ENCODE results near the gene MAP3K3.

MAP3K3 gene

GRCh38 chr17:63633742-63634141 is 11.5 kb downstream of the MAP3K3 start:
- no peak for DNase-seq
- Mint-ChIP-seq H3K27ac (no peak overlapping the region), H3K9me3 (no peaks in the 10 kb centered on the region), H3K27me3 (no peaks in the 10 kb centered on the region), H3K4me1 (peaks cover 13 to 14% of the 10 kb centered on the region in 2 donors), H3K36me3 (peaks cover 20 to 24% of the 10 kb centered on the region in 2 donors), H3K4me3 (no peak overlapping the region)
- no peak for ATAC-seq (replicated peaks)

- H3K36me3 Mint-ChIP-seq = peaks cover 22 to 25% of the 10 kb centered on the region in 2 donors
- H3K27ac Mint-ChIP-seq = no peak overlapping the region
- no peaks in the 10 kb centered on the region for H3K9me3 Mint-ChIP-seq
- DNase-seq = no peak
- H3K4me1 Mint-ChIP-seq = peaks cover 13 to 14% of the 10 kb centered on the region in 2 donors
- ATAC-seq (replicated peaks) = no peak
- no peaks in the 10 kb centered on the region for H3K27me3 Mint-ChIP-seq
- H3K4me3 Mint-ChIP-seq = no peak overlapping the region
These were observed 11.9 kb downstream of the MAP3K3 start for GRCh38 chr17:63634163-63634562.

GRCh38 chr17:63634816-63635215 is 12.6 kb downstream of the MAP3K3 start:
- H3K4me3 Mint-ChIP-seq = no peak overlapping the region
- DNase-seq (no peak), ATAC-seq (replicated peaks) (no peak)
- H3K36me3 Mint-ChIP-seq = peaks cover 22 to 27% of the 10 kb centered on the region in 2 donors
- no peaks in the 10 kb centered on the region for H3K27me3 Mint-ChIP-seq
- peaks cover 13 to 14% of the 10 kb centered on the region in 2 donors for H3K4me1 Mint-ChIP-seq
- H3K27ac Mint-ChIP-seq = no peak overlapping the region
- H3K9me3 Mint-ChIP-seq = no peaks in the 10 kb centered on the region

DNA sequence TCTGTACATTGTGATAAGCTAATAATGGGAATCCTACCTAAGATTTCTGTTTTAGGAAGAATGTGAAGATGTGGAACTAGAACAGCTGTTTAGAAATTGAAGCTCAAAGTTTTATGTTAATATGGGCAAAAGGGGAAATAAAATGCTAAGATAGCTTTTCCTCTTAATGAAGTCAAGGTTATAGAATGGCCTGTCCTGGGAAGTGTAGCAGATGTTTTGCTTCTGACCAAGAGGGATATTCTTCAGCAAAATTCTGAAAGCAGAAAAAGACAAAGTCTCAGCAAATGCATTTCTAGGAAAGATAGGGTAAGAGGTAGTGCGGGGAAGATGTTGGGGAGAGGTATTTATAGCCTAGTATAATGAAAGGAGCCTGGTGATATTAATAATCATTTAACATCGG is 13.1 kb downstream of the MAP3K3 start:
- H3K4me3 Mint-ChIP-seq = no peak overlapping the region
- H3K9me3 Mint-ChIP-seq = no peaks in the 10 kb centered on the region
- DNase-seq (no peak), ATAC-seq (replicated peaks) (no peak)
- H3K27ac Mint-ChIP-seq = no peak overlapping the region
- H3K4me1 Mint-ChIP-seq = peaks cover 13 to 14% of the 10 kb centered on the region in 2 donors
- peaks cover 22 to 27% of the 10 kb centered on the region in 2 donors for H3K36me3 Mint-ChIP-seq
- no peaks in the 10 kb centered on the region for H3K27me3 Mint-ChIP-seq

GRCh38 chr17:63635787-63636186 is 13.6 kb downstream of the MAP3K3 start:
- Mint-ChIP-seq H3K27ac (no peak overlapping the region), H3K4me3 (no peak overlapping the region), H3K4me1 (peaks cover 10 to 13% of the 10 kb centered on the region in 2 donors), H3K36me3 (peaks cover 22 to 27% of the 10 kb centered on the region in 2 donors), H3K9me3 (no peaks in the 10 kb centered on the region), H3K27me3 (no peaks in the 10 kb centered on the region)
- ATAC-seq (replicated peaks) (no peak), DNase-seq (no peak)

DNA sequence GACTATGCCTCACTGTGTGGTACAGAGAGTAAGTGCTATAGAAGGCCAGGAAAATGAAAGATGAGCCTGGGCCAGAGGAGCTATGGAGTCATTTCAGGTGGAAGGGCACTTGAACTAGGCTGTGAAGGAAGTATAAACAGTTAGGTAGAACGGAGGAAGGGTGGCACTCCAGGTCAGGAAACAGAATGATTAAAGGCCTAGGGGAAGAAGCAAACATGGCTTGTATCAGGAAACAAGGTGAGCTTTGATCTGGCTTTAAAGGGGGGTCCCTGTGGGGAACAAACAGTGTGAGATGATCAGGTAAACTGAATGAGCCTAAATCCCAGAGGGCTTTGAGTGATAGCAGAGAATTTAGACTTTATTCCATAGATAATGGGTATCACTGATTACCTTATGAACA is 16.9 kb downstream of the MAP3K3 start:
- H3K36me3 Mint-ChIP-seq = peaks cover 18 to 22% of the 10 kb centered on the region in 2 donors
- no peak for ATAC-seq (replicated peaks)
- H3K4me1 Mint-ChIP-seq = peaks cover 7 to 10% of the 10 kb centered on the region in 2 donors
- H3K9me3 Mint-ChIP-seq = no peaks in the 10 kb centered on the region
- no peak for DNase-seq
- H3K4me3 Mint-ChIP-seq = no peak overlapping the region
- no peak overlapping the region for H3K27ac Mint-ChIP-seq
- no peaks in the 10 kb centered on the region for H3K27me3 Mint-ChIP-seq

- DNase-seq (no peak), ATAC-seq (replicated peaks) (no peak)
- no peaks in the 10 kb centered on the region for H3K9me3 Mint-ChIP-seq
- peaks cover 21 to 24% of the 10 kb centered on the region in 2 donors for H3K36me3 Mint-ChIP-seq
- no peaks in the 10 kb centered on the region for H3K27me3 Mint-ChIP-seq
- peaks cover 13 to 14% of the 10 kb centered on the region in 2 donors for H3K4me1 Mint-ChIP-seq
- H3K27ac Mint-ChIP-seq = no peak overlapping the region
- no peak overlapping the region for H3K4me3 Mint-ChIP-seq
These were observed 17.8 kb downstream of the MAP3K3 start for GRCh38 chr17:63640038-63640437.

DNA sequence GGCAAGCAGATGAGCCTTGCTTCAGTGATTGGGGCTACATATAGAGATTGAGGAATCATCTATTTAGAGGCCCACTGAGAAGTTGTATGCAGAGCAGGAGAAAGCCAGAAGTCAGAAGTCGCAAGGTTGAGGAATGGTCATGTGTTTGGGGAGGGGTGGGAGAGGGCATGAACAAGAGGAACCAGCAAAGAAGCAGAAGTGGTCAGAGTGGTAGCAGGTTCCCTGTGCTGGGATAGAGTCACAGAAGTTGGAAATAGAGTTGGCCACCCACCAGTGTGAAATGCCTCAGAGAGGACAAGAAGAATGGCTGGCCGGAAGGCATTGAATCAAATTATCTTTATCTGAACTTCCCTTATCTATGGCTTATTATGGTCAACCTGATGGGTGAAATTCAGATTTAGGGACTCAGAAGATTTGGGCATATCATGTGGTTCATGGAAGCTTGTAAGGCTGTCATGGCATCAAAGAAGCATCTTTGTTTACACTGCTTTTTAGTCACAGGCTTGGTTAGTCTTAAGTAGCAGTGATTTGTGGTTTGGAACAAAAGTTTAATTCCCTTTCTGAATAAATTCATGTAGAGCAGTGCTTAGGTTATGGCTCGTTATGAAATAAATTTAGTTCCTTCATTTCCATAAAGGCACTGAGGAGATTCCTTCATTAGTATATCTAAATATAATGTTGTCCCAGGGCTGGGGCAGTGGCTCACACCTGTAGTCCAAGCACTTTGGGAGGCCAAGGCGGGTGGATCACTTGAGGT is 19.7 kb downstream of the MAP3K3 start:
- Mint-ChIP-seq H3K36me3 (peaks cover 9 to 10% of the 10 kb centered on the region in 2 donors), H3K27ac (no peak overlapping the region), H3K4me1 (peaks cover 30 to 31% of the 10 kb centered on the region in 2 donors), H3K9me3 (no peaks in the 10 kb centered on the region), H3K27me3 (no peaks in the 10 kb centered on the region), H3K4me3 (no peak overlapping the region)
- ATAC-seq (replicated peaks) (no peak), DNase-seq (no peak)

- Mint-ChIP-seq H3K4me3 (peak overlapping the region in 1 of 2 donors; percentile 0), H3K27ac (no peak overlapping the region), H3K9me3 (no peaks in the 10 kb centered on the region), H3K36me3 (peaks cover 5 to 6% of the 10 kb centered on the region in 2 donors), H3K27me3 (no peaks in the 10 kb centered on the region), H3K4me1 (peaks cover 33 to 36% of the 10 kb centered on the region in 2 donors)
- no peak for DNase-seq
- ATAC-seq (replicated peaks) = no peak
These were observed 22.6 kb downstream of the MAP3K3 start for GRCh38 chr17:63644846-63645245.

DNA sequence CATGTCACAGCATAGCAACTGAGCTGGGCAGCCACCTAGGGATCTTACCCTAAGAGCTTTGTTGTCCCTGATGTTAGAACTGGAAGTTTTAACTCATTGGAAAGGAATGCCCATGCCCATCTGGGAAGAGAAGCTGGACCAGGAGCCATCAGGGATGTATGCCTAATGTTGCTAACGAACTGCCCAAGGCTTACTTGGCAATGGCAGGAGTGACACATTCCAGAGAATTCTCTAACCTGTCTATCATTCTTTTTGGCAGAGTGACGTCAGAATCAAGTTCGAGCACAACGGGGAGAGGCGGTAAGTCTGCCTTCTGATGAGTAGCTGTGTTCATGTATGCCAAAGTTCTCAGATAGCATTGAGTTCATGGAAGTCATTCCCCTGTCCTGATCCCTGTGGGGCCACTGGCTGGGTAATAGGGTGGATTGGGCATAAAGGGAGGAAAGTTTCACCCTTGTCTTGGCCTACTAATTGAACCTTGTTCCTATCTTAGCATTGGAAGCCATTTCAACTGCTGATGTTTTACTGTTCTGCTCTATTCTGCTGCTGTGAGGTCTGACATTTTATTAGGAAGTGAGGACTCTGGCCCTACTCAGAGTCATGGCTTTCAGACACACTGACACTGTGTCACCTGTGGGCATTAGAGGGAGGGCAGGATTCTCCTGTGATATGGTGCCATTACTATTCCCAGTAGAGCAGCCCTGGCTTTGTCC is 23.7 kb downstream of the MAP3K3 start:
- ATAC-seq (replicated peaks) = peak; percentile 93 to 96
- DNase-seq = peak; percentile 9
- Mint-ChIP-seq H3K27ac (peak overlapping the region; percentile 91), H3K36me3 (peaks cover 5 to 6% of the 10 kb centered on the region in 2 donors), H3K9me3 (no peaks in the 10 kb centered on the region), H3K4me3 (peak overlapping the region; percentile 0 to 29), H3K27me3 (no peaks in the 10 kb centered on the region), H3K4me1 (peaks cover 33 to 36% of the 10 kb centered on the region in 2 donors)

GRCh38 chr17:63646488-63646806 is 24.2 kb downstream of the MAP3K3 start:
- peaks cover 31 to 40% of the 10 kb centered on the region in 2 donors for H3K4me1 Mint-ChIP-seq
- no peaks in the 10 kb centered on the region for H3K9me3 Mint-ChIP-seq
- H3K36me3 Mint-ChIP-seq = peaks cover 5 to 6% of the 10 kb centered on the region in 2 donors
- peak overlapping the region; percentile 91 for H3K27ac Mint-ChIP-seq
- H3K27me3 Mint-ChIP-seq = no peaks in the 10 kb centered on the region
- ATAC-seq (replicated peaks) = peak; percentile 94
- no peak for DNase-seq
- H3K4me3 Mint-ChIP-seq = peak overlapping the region in 1 of 2 donors; percentile 0

DNA sequence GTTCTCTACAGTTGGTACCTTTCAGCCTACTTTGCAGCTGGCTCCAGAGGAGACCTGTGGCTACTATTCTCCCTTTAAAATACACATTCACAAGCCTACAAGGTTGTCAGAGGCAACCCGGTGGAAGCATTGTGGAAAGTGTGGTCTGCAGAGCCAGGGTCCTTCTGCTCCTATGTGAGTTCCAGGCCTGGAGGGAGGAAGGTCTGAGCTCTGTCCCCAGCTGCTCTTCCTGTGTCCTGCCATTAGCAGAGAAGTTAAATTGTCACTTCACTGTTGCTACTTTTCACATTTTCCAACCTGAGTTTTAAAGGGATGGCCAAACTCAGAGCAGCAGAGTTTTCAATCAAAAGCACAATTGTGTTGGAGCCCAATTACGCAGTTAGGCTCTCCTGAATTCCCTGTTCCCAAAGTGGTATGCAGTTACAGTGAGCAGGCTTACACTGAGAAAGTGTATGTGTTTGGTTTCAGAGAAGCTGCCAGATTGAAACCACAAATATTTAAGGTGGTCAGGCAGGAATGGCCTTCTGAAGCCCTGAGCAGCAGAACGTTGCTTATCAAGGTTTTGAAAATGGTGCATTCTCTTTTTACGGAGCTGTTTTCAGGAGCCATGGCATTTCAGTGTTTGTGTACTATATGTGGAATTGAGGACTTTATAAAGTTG is 25.0 kb downstream of the MAP3K3 start:
- peaks cover 8 to 9% of the 10 kb centered on the region in 2 donors for H3K36me3 Mint-ChIP-seq

GRCh38 chr17:63647936-63648335 is 25.7 kb downstream of the MAP3K3 start:
- DNase-seq (no peak), ATAC-seq (replicated peaks) (no peak)
- no peaks in the 10 kb centered on the region for H3K9me3 Mint-ChIP-seq
- H3K36me3 Mint-ChIP-seq = peaks cover 14 to 15% of the 10 kb centered on the region in 2 donors
- no peak overlapping the region for H3K27ac Mint-ChIP-seq
- no peaks in the 10 kb centered on the region for H3K27me3 Mint-ChIP-seq
- no peak overlapping the region for H3K4me3 Mint-ChIP-seq
- peaks cover 30 to 45% of the 10 kb centered on the region in 2 donors for H3K4me1 Mint-ChIP-seq

More for the DNA sequence above, 25.0 kb downstream of the MAP3K3 start:
- Mint-ChIP-seq H3K4me3 (no peak overlapping the region), H3K27me3 (no peaks in the 10 kb centered on the region), H3K4me1 (peaks cover 29 to 42% of the 10 kb centered on the region in 2 donors), H3K27ac (no peak overlapping the region), H3K9me3 (no peaks in the 10 kb centered on the region)
- ATAC-seq (replicated peaks) (no peak), DNase-seq (no peak)

GRCh38 chr17:63649813-63650212 is 27.6 kb downstream of the MAP3K3 start:
- Mint-ChIP-seq H3K36me3 (peaks cover 18 to 21% of the 10 kb centered on the region in 2 donors), H3K27me3 (no peaks in the 10 kb centered on the region), H3K9me3 (no peaks in the 10 kb centered on the region), H3K4me1 (peaks cover 25 to 48% of the 10 kb centered on the region in 2 donors), H3K27ac (no peak overlapping the region), H3K4me3 (no peak overlapping the region)
- DNase-seq = no peak
- no peak for ATAC-seq (replicated peaks)
